SH-SY5Y (cell line): Measurements from ENCODE around the gene CPNE5.

Experiments used
- GATA2 ChIP-seq: IDR thresholded peaks from 2 replicates; pipeline ENCODE4 v1.6.1; 2011; ENCODE audit warnings: mild to moderate bottlenecking, low read depth, low read length
- GATA3 ChIP-seq: IDR thresholded peaks from 2 replicates; pipeline ENCODE4 v1.6.1; 2011; ENCODE audit warnings: low read depth, mild to moderate bottlenecking, low read length, moderate library complexity

GRCh38 chr6:36756786-36757185, 82.5 kb downstream of the CPNE5 start:
- TF ChIP-seq GATA3 (no peak), GATA2 (no peak)
